ENCODE measurements around the gene RCOR1.

RCOR1 gene

DNA sequence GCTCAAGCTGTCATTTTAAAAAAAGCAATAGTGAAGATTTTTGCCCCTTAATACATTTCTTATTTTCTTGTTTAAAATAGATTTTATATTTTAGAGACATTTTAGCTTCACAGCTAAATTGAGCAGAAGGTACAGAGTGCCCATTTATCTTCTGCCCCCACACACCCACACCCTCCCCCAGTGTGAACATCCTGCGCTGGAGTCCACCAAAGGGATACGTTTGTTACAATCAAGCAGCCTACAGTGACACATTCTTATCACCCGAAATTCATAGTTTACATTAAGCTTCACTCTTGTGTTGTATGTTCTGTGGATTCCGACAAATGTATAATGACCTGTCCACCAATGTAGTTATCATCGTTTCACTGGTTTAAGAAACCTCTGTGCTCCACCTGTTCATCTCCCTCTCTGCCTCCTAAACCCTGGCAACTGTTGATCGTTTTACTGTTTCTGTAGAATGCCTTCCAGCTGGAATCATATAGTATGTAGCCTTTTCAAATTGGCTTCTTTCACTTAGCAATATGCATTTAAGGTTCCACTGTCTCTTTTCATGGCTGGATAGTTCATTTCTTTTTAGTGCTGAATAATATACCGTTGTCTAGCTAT, 93.8 kb downstream of the RCOR1 start:
- DNase-seq = no peak

DNA sequence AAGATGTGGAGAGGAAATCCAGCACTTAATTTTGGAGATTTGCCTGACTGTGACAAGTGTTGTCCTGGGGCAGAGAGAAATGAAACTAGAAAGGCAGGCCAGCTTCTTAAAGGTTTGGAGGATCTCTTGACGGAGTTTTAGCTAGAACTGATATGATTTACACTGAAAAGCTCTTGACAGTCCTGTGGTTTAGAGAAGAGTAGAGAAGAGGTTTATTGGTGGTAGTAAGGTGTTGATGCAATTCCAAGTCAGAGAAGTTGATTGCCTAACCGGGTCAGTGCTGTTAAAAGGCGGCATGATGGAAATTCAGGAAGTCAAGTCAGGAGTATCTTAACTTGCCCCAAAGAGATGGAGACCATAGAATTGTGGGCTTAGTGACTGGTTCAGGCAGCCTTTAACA, 95.8 kb downstream of the RCOR1 start:
- DNase-seq = no peak

DNA sequence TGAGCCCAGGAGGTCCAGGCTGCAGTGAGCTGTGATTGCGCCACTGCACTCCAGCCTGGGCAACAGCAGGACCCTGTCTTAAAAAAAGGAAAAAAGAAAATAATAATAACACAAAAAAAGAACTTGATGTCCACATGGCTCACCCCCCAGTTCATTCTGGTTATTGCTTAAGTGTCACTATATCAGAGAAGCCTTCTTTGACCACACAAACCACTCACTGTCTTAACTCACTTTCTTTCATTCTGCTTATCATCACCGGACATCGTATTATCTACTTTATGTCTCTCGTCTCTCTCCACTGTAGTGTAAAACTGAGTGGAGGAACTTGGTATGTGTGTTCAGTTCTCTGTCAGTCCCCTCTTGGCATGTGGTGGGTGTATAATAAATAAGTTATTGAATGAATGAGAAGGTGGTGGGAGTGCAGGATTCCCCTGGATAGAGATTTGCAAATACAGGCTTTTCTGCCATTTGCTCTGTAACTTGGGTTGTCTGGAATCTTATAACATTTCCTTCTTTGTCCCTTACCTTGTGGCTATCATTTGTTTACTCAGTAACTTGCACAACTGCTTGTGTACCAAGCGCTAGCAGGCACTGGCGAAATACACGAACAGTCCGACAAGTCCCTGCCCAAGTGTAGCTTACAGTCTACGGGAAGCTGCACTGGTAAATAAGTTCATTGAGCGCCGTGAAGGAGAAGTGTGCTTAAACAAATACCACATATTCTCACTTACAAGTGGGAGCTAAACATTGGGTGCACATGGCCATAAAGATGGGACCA, 98.2 kb downstream of the RCOR1 start:
- DNase-seq = no peak

- DNase-seq = no peak
Observed at GRCh38 chr14:102691763-102692162, 99.3 kb downstream of the RCOR1 start.

DNA sequence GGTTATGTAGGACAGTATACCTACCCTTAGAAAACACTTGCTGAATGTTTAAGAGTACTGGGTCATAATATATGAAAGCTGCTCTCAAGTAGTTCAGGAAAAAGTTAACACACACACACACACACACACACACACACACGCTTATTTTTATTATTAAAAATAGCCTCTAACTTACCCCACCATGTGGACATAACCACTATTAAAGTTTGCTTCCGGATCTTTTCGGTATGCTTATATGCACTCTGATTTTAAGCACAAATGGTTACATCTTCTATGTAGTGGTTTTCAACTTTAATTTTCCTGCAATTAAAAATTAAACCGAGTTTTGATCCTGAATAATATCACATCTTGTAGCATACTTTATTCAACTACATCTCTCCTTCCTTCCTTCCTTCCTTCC, 99.9 kb downstream of the RCOR1 start:
- DNase-seq = no peak

- DNase-seq = no peak
Observed at GRCh38 chr14:102693006-102693755, 100.7 kb downstream of the RCOR1 start.

DNA sequence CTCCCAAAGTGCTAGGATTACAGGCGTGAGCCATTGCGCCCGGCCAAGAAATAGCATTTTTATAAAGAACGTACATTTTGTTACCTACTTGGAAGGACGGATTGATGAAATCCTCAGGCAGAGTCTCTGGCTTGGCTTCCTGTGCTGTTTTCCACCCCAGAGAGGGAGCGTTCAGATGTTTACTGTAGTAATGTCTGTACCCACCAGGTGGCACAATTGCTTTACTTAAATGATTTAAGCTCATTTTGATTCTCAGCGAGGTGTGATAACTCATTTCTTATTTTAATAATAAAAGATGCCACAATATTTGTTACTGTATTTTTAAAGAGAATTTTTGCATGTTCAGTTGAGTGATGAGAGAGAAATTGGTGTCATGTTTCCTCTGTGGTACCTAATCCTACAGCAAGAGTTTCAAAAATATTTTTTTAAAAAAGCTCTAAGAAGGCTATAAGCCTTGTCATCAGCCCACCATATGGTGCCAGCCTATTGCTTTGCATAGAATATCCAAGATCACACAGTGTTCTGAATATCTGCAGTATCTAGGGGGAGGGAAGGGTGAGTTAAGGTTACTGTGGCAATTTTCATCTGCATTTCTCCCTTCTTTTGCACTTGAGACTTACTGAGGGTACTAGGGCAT, 102.2 kb downstream of the RCOR1 start:
- peak; percentile 11 for DNase-seq

DNA sequence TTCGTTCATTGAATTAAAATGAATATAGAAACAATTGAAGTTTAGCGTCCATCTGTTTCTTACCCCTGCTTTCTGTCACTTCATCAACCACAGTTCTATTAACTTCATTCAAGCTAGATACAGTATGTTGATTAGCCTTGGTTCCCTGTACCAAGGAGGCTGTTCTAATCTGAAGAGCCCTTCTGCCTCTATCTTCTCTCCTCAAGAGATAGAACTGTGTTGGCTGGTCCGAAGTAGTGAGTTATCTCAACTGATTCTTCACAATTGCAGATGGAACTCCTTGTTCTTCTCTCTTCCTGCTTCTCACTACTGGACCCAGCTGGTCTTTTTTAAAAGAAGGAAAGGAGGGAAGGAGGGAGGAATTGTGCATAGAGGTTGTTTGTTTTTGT, 102.7 kb downstream of the RCOR1 start:
- DNase-seq = no peak

GRCh38 chr14:102696332-102696731, 103.9 kb downstream of the RCOR1 start:
- no peak for DNase-seq

DNA sequence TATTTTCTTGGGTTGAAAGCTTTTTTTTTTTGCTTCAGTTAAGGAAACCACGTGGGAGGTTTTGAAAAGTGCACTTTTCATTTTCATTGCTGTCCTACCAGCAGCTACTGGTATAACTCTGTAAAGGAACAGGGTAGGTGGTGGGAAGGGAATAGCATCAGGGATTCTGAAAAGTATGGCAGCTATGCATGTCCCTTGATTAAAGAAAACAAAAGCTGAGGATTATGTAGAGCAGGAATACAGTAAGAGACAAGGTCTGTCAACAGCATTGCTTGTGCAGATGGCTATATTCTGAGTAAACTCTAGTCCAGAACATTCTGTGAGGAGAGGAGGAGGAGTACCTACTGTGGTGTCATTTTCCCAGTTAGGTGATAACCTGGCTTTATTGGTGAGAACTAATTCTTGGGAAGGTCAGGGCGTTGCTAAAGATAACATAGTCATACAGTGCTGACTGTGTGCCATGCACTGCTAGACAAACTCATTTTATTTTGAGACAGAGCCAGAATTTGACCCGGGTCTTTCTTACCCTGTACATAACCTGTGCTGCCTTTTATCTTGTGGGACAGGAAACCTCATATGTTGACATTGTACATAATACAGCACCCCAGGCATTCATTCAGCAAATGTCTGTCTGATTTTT, 104.5 kb downstream of the RCOR1 start:
- no peak for DNase-seq

- no peak for DNase-seq
Observed at GRCh38 chr14:102697501-102697900, 105.1 kb downstream of the RCOR1 start.

GRCh38 chr14:102699416-102700110, 107.1 kb downstream of the RCOR1 start:
- no peak for DNase-seq

DNA sequence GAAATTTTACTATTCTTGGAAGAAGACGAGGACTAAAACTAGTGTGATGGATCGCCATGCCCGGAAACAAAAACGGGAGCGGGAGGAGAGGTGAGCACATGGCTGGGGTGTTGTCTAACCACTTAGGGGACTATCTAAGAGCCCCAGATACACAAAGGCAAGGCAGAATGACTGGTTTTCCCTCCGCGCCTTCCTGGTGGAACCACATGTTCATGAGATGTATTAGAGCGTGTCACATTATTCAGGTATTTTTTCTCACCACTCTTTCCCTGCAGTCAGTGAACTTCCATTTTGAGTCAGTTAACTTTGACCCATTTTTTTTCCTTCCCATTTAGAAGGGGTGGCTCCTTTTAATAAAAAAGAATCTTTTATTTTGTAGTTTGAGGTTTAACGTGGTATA, 116.0 kb downstream of the RCOR1 start:
- no peak for DNase-seq

DNA sequence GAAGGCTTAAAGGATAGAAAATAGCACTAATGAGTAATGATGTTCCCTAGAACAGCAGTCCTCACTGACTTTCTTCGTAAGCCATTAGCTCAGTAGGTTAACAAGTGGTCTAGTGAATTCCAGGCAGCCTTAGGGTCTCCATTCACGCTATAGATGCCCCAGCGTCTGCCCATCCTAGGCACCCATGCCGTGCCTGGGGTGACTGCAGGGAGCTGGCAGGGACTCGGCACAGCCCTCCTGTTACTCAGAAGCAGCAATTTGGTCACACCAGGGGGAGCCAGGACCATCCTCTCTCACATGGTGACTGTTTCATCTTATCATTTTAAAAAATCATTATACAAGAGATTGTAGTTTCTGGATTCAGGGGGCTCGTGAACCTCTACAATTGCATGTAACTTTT, 118.8 kb downstream of the RCOR1 start:
- no peak for DNase-seq

DNA sequence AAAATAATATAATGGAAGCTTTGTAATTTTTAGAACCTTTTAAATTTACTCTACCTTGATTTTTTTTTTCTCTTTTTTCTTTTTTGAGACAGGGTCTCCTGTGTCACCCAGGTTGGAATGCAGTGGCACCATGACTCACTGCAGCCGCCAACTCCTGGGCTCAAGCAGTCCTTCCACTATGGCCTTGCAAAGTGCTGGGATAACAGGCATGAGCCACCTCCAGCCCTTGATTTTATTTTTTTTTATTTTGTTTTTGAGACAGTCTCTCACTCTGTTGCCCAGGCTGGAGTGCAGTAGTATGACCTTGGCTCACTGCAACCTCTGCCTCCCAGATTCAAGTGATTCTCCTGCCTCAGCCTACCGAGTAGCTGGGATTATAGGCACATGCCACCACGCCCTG, 119.5 kb downstream of the RCOR1 start:
- no peak for DNase-seq

DNA sequence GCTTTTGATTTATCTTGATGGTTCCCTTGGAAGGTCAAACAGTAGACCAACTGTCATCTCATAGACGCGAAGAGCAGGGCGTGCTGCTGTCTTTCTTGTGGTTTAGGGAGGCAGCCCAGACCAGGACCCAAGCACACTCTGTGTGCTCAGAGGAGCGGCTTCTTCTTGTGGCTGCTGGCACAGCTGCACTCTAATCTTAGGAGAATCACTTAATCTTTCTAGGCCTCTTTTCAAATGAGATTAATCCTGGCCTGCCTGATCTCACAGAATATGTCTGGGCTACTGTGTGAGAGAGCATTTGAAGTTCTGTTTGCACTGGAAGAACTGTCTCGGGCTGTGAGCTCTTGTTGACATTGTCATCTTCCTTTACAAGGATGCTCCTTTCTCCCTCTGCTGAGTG, 124.8 kb downstream of the RCOR1 start:
- no peak for DNase-seq

DNA sequence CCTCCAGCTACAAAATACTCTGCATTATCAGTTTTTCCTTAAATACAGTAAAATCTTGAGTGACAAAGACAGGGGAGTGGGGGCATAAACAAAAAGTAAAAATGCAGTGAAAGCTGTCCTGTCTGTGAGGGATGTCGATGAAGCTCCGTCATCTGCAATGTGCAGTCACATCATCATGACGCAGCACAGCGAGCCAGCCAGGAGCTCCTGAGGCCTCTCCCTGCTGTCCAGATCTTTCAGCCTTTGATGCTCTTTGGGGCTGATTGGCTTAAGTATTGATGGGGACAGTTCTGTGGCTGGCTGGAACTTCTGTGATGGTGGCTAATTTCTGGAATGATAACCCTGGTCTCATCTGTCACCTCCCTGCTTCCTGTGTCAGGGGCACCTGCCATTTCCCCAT, 130.2 kb downstream of the RCOR1 start:
- DNase-seq = no peak

DNA sequence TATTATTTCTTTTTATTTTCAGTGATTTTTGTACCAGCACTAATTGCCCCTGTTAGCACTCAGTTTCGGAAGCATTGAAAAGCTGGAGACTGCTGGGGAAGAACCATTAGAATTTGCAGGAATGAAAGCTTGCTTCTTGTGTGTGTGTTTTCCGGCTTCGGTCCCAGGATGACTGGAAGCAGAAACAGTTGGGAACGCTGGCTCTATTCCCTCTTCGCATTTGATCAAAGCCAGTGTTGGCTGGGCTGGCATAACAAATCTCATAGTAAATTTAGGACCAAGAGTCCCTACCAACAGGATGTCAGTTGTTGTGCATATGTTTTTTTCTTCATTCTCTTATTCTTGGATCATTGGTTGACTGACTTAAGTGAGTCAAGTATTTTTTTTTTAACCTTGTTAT, 131.2 kb downstream of the RCOR1 start:
- no peak for DNase-seq

DNA sequence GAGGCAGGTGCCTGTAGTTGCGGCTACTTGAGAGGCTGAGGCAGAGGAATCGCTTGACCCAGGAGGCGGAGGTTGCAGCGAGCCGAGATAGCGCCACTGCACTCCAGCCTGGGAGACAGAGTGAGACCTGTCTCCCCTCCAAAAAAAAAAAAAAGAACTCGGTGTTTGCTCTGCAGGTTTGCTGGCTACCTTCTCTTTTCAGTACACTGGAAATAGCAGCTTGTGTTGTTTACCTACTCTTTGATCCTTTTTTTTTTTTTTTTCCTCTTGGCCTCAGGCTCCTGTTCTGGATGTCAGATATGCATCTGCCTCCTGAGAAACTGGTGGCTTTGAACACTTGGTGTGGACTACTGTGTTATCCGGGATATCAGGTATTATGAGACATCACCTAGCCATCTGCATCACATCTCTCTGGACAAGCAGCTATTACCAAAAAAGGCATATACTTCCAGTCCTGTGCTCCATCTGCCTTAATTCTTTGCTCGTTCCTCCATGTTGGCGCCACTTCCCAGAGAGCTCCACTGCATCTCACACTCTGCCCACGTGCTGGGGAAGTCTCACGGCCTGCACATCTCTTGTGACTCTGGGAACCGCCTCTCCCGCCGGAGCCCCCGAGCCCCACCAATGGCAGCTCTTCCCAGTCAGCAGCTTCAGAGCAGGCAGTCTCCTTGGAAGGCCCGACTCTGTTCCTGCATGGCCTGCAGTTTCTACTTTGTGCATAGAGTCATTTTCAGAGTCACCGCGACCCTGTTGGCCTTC, 133.9 kb downstream of the RCOR1 start:
- DNase-seq = no peak

GRCh38 chr14:102727336-102728095, 135.1 kb downstream of the RCOR1 start:
- no peak for DNase-seq

DNA sequence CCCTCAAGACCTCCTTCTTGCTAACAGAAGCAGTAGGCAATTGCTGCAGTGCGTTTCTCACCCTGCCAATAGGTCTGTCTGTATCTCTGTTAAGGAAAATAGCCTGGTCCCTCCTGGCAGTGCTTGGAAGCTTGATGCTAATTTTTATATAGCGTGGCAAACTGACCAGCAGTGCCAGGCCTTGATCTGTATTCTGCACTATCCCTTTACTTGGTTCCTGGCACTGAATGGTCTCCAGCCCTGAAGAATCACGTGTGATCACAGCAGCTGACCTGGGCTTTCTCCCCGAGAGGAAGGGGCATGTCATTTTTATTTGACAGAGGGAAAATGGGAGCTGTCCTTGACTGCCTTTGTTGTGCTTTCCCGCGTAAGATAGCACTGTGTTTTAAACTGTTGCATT, 136.1 kb downstream of the RCOR1 start:
- DNase-seq = no peak

Measured in stimulated activated naive CD4-positive, alpha-beta T cell treated with Interleukin-2 at 50 U/mL for 16 hours (primary cell).